WTC11 (cell line): ENCODE data around the gene GFY. TPM values are rescaled to one million over a fixed set of nuclear protein-coding genes. Genes with fewer than 3 reads are reported as not detected.

ENCODE experiments used
- ATAC-seq: fragments of 200-7000 bp; cut with Tn5 transposase; 2 replicates; pipeline ENCODE4 v1.10.0; 2021; ENCODE audit warnings: mild to moderate bottlenecking, moderate library complexity
- CTCF ChIA-PET: fragments of 300-600 bp; sonication (Branson Sonifier 250); formaldehyde crosslinking; loops from one replicate; lab custom pipeline; 2021; ENCODE audit warnings: antibody characterized with exemption; lab: Charles Lee
- POLR2A ChIA-PET: fragments of 350-600 bp; sonication (Branson Sonifier 250); formaldehyde crosslinking; loops from one replicate; lab custom pipeline; 2021; ENCODE audit warnings: antibody characterized with exemption; lab: Charles Lee
- DNase-seq: peaks from one replicate; pipeline ENCODE4 v3.0.0; 2021; ENCODE audit warnings: low spot score
- H3K27ac Mint-ChIP-seq: 2 replicates; pipeline ENCODE4 v1.8.0; 2021; ENCODE audit warnings: mixed read lengths
- H3K27me3 Mint-ChIP-seq: 2 replicates; pipeline ENCODE4 v1.8.0; 2021; ENCODE audit warnings: low read depth, mild to moderate bottlenecking, moderate library complexity, mixed read lengths
- H3K36me3 Mint-ChIP-seq: 2 replicates; pipeline ENCODE4 v1.8.0; 2021; ENCODE audit warnings: mixed read lengths
- H3K4me1 Mint-ChIP-seq: 2 replicates; pipeline ENCODE4 v1.8.0; 2022; ENCODE audit warnings: mixed read lengths
- H3K4me3 Mint-ChIP-seq: 2 replicates; pipeline ENCODE4 v1.8.0; 2021; ENCODE audit warnings: mild to moderate bottlenecking, moderate library complexity, mixed read lengths
- H3K9me3 Mint-ChIP-seq: 2 replicates; pipeline ENCODE4 v1.8.0; 2021; ENCODE audit warnings: mixed read lengths
- ARID4B ChIP-seq: sonication (generic); formaldehyde crosslinking; IDR thresholded peaks from 2 replicates; pipeline ENCODE4 v1.8.0; 2023; ENCODE audit warnings: missing genetic modification reagents, mild to moderate bottlenecking, borderline replicate concordance
- ATF3 ChIP-seq: sonication (generic); formaldehyde crosslinking; conservative IDR thresholded peaks from 2 replicates; pipeline ENCODE4 v1.8.1; 2022; ENCODE audit warnings: mild to moderate bottlenecking, missing genetic modification reagents
- CREB1 ChIP-seq: sonication (generic); formaldehyde crosslinking; IDR thresholded peaks from 2 replicates; pipeline ENCODE4 v1.8.0; 2023; ENCODE audit warnings: mild to moderate bottlenecking, missing genetic modification reagents
- CTCF ChIP-seq: fragments of 200-600 bp; IDR thresholded peaks from 2 replicates; pipeline ENCODE4 v1.8.0; 2022; ENCODE audit warnings: antibody characterized with exemption
- ESRRA ChIP-seq: sonication (generic); formaldehyde crosslinking; IDR thresholded peaks from 2 replicates; pipeline ENCODE4 v1.8.1; 2022; ENCODE audit warnings: mild to moderate bottlenecking, missing genetic modification reagents, borderline replicate concordance
- HMGXB4 ChIP-seq: sonication (generic); formaldehyde crosslinking; IDR thresholded peaks from 2 replicates; pipeline ENCODE4 v1.8.1; 2023; ENCODE audit warnings: mild to moderate bottlenecking, moderate library complexity, missing genetic modification reagents
- IRF1 ChIP-seq: sonication (generic); formaldehyde crosslinking; IDR thresholded peaks from 2 replicates; pipeline ENCODE4 v1.8.0; 2023; ENCODE audit warnings: missing genetic modification reagents
- IRF2 ChIP-seq: sonication (generic); formaldehyde crosslinking; IDR thresholded peaks from 2 replicates; pipeline ENCODE4 v1.8.0; 2022; ENCODE audit warnings: low read depth, missing genetic modification reagents, borderline replicate concordance
- SP1 ChIP-seq: sonication (generic); formaldehyde crosslinking; conservative IDR thresholded peaks from 2 replicates; pipeline ENCODE4 v1.8.1; 2022; ENCODE audit warnings: missing genetic modification reagents
- TP53 ChIP-seq: sonication (generic); formaldehyde crosslinking; IDR thresholded peaks from 2 replicates; pipeline ENCODE4 v1.8.1; 2023; ENCODE audit warnings: mild to moderate bottlenecking, missing genetic modification reagents
- ZNF232 ChIP-seq: sonication (generic); formaldehyde crosslinking; IDR thresholded peaks from 2 replicates; pipeline ENCODE4 v1.8.0; 2022; ENCODE audit warnings: mild to moderate bottlenecking, missing genetic modification reagents
- ZNF416 ChIP-seq: fragments of 250-450 bp; sonication (Bioruptor Pico); IDR thresholded peaks from 2 replicates; pipeline ENCODE4 v1.9.0; 2021; ENCODE audit warnings: mild to moderate bottlenecking, inconsistent platforms
- total RNA-seq: library from RNA; stranded (reverse); gene quantifications from 3 replicates; pipeline ENCODE4 v1.2.3, GENCODE V29; 2021
- TF ChIP-seq, protein P1 (sequence below): sonication (generic); formaldehyde crosslinking; IDR thresholded peaks from 2 replicates; pipeline ENCODE4 v1.8.1; 2023; ENCODE audit warnings: mild to moderate bottlenecking, missing genetic modification reagents
- TF ChIP-seq, protein P2 (sequence below): sonication (generic); formaldehyde crosslinking; IDR thresholded peaks from 2 replicates; pipeline ENCODE4 v1.8.1; 2022; ENCODE audit warnings: low read depth, missing genetic modification reagents, borderline replicate concordance
- TF ChIP-seq, protein P3 (sequence below): sonication (generic); formaldehyde crosslinking; IDR thresholded peaks from 2 replicates; pipeline ENCODE4 v1.8.1; 2023; ENCODE audit warnings: mild to moderate bottlenecking, missing genetic modification reagents, borderline replicate concordance

GFY gene
- total RNA-seq, 1 experiment from 2014 or later: 0.87 TPM

GRCh38 chr19:49456326-49456725 lies 31.1 kb downstream of the GFY start:
- TF ChIP-seq ESRRA (CRISPR knock-in tag) (no peak), CTCF (no peak), TP53 (CRISPR knock-in tag) (no peak), IRF2 (CRISPR knock-in tag) (no peak), ZNF232 (CRISPR knock-in tag) (no peak), HMGXB4 (no peak), ATF3 (CRISPR knock-in tag) (no peak), ZNF416 (no peak), IRF1 (CRISPR knock-in tag) (no peak), SP1 (CRISPR knock-in tag) (no peak)
- TF ChIP-seq, protein P1, sequence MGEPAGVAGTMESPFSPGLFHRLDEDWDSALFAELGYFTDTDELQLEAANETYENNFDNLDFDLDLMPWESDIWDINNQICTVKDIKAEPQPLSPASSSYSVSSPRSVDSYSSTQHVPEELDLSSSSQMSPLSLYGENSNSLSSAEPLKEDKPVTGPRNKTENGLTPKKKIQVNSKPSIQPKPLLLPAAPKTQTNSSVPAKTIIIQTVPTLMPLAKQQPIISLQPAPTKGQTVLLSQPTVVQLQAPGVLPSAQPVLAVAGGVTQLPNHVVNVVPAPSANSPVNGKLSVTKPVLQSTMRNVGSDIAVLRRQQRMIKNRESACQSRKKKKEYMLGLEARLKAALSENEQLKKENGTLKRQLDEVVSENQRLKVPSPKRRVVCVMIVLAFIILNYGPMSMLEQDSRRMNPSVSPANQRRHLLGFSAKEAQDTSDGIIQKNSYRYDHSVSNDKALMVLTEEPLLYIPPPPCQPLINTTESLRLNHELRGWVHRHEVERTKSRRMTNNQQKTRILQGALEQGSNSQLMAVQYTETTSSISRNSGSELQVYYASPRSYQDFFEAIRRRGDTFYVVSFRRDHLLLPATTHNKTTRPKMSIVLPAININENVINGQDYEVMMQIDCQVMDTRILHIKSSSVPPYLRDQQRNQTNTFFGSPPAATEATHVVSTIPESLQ (CRISPR knock-in tag): no peak
- TF ChIP-seq, protein P2, sequence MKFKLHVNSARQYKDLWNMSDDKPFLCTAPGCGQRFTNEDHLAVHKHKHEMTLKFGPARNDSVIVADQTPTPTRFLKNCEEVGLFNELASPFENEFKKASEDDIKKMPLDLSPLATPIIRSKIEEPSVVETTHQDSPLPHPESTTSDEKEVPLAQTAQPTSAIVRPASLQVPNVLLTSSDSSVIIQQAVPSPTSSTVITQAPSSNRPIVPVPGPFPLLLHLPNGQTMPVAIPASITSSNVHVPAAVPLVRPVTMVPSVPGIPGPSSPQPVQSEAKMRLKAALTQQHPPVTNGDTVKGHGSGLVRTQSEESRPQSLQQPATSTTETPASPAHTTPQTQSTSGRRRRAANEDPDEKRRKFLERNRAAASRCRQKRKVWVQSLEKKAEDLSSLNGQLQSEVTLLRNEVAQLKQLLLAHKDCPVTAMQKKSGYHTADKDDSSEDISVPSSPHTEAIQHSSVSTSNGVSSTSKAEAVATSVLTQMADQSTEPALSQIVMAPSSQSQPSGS (CRISPR knock-in tag): no peak
- TF ChIP-seq, protein P3, sequence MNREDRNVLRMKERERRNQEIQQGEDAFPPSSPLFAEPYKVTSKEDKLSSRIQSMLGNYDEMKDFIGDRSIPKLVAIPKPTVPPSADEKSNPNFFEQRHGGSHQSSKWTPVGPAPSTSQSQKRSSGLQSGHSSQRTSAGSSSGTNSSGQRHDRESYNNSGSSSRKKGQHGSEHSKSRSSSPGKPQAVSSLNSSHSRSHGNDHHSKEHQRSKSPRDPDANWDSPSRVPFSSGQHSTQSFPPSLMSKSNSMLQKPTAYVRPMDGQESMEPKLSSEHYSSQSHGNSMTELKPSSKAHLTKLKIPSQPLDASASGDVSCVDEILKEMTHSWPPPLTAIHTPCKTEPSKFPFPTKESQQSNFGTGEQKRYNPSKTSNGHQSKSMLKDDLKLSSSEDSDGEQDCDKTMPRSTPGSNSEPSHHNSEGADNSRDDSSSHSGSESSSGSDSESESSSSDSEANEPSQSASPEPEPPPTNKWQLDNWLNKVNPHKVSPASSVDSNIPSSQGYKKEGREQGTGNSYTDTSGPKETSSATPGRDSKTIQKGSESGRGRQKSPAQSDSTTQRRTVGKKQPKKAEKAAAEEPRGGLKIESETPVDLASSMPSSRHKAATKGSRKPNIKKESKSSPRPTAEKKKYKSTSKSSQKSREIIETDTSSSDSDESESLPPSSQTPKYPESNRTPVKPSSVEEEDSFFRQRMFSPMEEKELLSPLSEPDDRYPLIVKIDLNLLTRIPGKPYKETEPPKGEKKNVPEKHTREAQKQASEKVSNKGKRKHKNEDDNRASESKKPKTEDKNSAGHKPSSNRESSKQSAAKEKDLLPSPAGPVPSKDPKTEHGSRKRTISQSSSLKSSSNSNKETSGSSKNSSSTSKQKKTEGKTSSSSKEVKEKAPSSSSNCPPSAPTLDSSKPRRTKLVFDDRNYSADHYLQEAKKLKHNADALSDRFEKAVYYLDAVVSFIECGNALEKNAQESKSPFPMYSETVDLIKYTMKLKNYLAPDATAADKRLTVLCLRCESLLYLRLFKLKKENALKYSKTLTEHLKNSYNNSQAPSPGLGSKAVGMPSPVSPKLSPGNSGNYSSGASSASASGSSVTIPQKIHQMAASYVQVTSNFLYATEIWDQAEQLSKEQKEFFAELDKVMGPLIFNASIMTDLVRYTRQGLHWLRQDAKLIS (CRISPR knock-in tag): no peak
- Mint-ChIP-seq H3K36me3 (peaks cover 22% of the 10 kb centered on the region), H3K9me3 (no peaks in the 10 kb centered on the region), H3K27me3 (no peaks in the 10 kb centered on the region), H3K4me3 (no peak overlapping the region), H3K4me1 (peaks cover 9% of the 10 kb centered on the region), H3K27ac (no peak overlapping the region)
- ATAC-seq: no peak
- no peak for DNase-seq
- CTCF ChIA-PET: interaction anchor here (0.5 to 1.1 kb wide), 2 partner anchors 14 to 231 kb away, joined by 3 read pairs; no protein-coding TSS in a partner anchor
- POLR2A ChIA-PET: no interaction called here

DNA sequence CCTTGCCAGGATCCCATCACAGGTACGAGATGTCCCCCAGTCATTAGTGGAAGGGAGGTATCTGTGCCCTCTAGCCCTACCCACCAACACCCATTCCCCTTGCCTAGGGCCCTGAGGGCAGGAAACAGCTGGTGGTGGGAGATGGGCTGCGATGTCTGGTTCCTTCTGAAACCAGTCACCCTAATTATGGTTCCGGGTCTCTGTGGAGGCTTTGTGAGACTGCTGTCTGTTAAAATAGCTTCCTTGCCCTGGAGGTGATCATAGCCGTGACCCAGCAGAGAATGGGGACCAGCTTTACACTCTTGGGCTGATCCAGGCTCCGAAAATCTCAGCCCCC lies 33.3 kb downstream of the GFY start:
- CTCF ChIA-PET: interaction anchor here (1.0 to 2.7 kb wide), 2 partner anchors 18 to 20 kb away, joined by 5 to 13 read pairs; no protein-coding TSS in a partner anchor
- H3K4me1 Mint-ChIP-seq: peaks cover 4% of the 10 kb centered on the region; the same call in 1 of the 2 replicates
- H3K27me3 Mint-ChIP-seq: no peaks in the 10 kb centered on the region
- POLR2A ChIA-PET: no interaction called here
- no peaks in the 10 kb centered on the region for H3K9me3 Mint-ChIP-seq
- no peak overlapping the region for H3K4me3 Mint-ChIP-seq
- peaks cover 19% of the 10 kb centered on the region for H3K36me3 Mint-ChIP-seq
- no peak overlapping the region for H3K27ac Mint-ChIP-seq
- no peak for DNase-seq
- ATAC-seq: no peak
- TF ChIP-seq SP1 (CRISPR knock-in tag): no peak
- no peak for TF ChIP-seq ARID4B
- no peak for TF ChIP-seq HMGXB4
- TF ChIP-seq ZNF416: no peak
- no peak for TF ChIP-seq CREB1 (CRISPR knock-in tag)
